Hematopoietic multipotent progenitor cell treated with erythropoietin and hydrocortisone succinate and interleukin-3 and kit ligand, for 4 days (in vitro differentiated cells): ENCODE results near the gene SLC35F3.
"Not testable (repeated sequence)": the region's sequence is repeated elsewhere in the genome, so short reads cannot be mapped to it uniquely, and the experiment has no call there.

ENCODE experiments used
- DNase-seq: peaks from one replicate; pipeline ENCODE4 v3.0.0-alpha.2; 2015

The SLC35F3 gene

DNA sequence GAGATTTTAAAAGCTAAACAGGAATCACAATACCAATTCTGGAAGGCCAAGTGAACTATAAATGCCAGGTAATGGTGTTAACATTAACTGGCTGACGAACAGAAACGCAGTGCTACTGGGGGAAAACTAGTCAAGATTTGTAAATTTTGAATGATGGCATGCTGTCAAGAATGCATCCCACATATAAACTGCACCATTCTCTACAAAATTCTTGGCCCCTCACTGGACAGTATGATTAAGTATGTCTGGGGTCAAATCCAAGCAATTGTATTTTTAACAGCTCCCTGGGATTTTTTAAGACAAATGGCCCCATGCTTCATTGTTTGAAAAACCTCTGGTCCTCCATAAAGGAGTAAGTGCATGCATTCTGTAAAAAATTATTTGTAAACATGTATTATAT is 395.6 kb downstream of the SLC35F3 start:
- DNase-seq = no peak

DNA sequence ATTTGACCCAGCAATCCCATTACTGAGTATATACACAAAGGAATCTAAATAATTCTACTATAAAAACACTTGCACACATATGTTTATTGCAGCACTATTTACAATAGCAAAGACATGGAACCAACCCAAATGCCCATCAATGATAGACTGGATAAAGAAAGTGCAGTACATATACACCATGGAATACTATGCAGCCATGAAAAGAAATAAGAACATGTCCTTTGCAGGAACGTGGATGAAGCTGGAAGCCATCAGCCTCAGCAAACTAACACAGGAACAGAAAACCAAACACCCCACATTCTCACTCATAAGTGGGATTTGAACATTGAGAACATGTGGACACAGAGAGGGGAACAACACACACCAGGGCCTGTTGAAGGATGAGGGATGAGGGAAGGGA is 397.2 kb downstream of the SLC35F3 start:
- not testable (repeated sequence) for DNase-seq

DNA sequence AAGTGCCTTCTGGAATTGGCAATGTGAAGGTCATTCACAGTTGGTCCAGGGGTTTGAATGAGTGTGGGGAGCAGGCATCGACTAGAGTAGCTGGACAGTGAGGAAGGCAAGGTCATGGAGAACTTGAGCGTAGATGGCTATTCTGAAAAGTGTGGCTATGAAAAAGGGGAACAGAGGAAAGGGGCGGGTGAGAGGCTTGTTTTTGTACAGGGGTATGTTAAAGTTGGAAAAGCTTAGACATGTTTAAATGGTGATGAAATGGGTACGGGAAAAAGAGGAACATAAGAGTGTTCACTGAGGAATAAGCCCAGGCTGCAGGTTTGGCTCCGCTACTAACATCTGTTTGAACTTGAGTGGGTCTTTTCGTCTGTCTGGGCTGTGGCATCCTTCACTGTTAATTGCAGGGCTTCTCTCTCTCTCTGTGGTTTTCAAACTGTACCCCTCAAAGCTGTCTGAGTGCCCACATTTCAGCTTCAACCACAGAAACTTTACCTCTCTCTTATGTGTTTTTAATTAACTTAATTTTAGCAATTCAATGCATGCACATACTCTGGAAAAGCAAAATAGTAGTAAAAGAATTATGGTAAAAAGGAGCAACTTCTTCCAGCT is 398.0 kb downstream of the SLC35F3 start:
- peak; percentile 58 for DNase-seq

DNA sequence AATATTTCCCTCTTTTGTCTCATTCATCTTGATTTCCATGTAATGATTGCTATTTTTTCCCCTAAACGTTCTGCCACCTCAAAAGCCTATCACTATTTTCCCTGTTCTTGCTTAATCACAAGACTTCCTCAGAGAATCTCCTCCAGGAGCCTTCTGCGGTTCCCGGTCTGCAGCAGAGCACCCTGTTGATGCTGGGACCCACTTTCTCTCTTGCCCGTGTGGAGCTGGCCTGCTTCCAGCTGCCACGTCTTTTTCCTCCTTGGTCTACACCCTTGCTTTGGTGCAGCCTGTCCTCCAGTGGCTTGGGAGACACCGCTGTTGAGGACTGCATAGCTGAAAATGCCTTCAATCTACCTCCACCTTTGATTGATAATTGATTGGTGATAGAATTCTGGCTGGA is 398.8 kb downstream of the SLC35F3 start:
- no peak for DNase-seq

DNA sequence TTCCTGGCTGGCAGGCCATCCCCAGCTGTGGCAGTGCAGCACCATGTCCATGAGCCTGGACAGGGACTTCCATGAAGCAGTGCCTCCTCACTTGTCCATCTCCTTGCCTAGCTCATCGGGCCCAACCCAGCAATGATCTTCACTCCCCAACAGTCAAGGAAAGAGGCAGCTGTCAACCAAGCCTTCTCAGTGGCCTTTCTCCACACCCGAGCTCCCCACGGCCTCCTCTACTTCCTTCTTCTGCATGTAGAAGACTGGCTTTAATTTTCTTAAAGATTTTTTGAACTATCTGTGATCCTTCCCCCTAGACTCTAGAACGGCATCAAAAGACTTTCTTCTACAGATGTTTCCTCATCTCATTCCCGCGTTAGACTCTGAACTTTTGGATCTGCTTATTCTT is 403.2 kb downstream of the SLC35F3 start:
- peak; percentile 10 for DNase-seq

DNA sequence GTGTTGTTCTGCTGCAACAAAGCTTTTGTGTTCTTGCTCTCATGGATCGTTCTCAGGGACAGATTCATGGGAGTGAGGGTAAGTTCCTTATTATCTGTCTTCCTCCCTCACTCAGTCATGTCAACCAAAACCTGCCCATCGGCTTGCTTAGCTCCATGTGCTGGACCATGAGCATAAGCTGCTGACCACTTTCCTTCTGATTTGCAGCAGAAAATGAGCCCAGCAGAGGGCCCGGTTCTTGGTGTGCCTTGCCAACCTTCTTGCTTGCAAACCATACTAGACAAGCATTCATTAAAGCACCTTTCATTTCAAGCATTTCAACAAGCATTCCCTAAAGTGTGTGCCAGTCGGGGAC is 404.7 kb downstream of the SLC35F3 start:
- no peak for DNase-seq

- DNase-seq = peak; percentile 79
These were observed 405.4 kb downstream of the SLC35F3 start for GRCh38 chr1:234309598-234310459.

DNA sequence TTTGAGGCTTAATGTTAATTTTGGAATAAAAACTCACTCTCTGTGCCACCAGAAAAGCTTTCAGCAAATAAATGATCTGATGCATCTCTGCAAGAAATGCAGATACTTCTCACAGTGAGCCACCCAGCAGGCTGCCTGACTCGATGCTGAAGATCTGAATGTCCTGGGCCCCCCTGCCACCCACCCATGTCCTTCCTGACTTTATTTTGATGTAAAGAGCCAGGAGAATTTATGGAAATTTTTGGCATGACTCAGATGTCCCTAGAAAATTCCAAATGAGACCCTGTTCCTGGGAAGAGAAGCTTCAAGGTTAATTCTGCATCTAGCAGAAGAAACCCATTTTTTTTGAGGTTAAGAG is 406.0 kb downstream of the SLC35F3 start:
- no peak for DNase-seq

DNA sequence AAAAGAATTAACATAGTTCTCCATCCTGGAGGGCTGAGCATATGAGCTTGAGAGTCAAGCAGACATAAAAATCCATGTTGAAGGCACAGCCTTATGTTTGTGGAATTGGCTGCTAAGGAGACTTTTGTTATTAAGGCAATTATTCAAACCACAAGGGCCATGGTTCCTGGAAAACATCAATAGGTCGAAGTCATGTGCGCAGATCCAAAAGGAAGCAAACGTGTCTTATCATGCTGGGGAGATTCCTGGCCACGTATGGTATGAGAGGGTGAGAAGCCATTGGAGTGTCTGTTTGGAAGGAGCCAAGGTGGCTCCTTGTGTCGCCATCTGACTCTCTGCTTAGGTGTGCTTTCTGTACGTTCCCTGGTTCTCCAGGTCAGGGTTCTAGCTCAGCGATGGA is 406.9 kb downstream of the SLC35F3 start:
- no peak for DNase-seq

GRCh38 chr1:234313171-234313570 is 408.7 kb downstream of the SLC35F3 start:
- no peak for DNase-seq

DNA sequence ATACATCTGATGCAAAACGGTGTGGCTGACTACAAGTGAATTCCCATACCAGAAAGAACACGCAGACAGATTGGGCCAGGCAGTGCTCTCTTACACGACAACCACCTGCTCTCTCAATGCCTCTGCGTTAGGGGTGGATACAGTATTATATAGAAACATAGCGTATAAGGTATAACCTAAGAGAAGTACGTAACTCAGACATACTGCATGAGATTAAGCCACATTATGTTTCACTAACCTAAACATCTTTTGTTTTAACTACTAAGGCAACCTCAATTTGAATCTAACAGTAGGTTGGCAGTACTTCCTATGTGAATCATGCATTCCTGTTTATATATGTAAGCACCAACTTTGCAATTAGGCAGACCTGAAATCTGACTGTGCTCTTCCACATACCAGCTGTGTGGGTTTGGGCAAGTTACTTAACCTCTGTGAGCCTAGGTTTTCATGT is 410.6 kb downstream of the SLC35F3 start:
- peak; percentile 55 for DNase-seq

GRCh38 chr1:234315588-234315987 is 411.1 kb downstream of the SLC35F3 start:
- DNase-seq = no peak

- no peak for DNase-seq
These were observed 412.0 kb downstream of the SLC35F3 start for GRCh38 chr1:234316486-234316885.

GRCh38 chr1:234316937-234317336 is 412.5 kb downstream of the SLC35F3 start:
- DNase-seq = no peak

GRCh38 chr1:234320069-234320468 is 415.6 kb downstream of the SLC35F3 start:
- no peak for DNase-seq

GRCh38 chr1:234320549-234320948 is 416.1 kb downstream of the SLC35F3 start:
- DNase-seq = no peak

DNA sequence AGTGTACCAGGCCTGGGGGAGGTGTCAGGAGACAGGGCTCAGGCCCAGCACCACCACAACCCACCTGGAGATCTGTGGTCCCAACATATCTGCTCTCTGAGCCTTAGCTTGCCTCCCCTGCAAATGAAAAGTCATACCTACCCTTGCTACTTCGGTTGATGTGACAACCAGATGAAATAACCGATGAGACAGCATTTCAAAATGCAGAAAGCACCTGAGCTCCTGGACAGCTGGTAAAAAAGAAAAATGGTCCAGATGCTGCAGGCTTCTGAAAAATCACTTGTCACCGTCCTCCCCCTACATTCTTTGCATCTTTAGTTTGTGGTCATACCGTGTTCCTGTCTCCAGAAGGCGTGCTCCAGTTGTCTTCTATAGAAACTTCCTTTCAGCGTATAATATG is 416.8 kb downstream of the SLC35F3 start:
- no peak for DNase-seq

DNA sequence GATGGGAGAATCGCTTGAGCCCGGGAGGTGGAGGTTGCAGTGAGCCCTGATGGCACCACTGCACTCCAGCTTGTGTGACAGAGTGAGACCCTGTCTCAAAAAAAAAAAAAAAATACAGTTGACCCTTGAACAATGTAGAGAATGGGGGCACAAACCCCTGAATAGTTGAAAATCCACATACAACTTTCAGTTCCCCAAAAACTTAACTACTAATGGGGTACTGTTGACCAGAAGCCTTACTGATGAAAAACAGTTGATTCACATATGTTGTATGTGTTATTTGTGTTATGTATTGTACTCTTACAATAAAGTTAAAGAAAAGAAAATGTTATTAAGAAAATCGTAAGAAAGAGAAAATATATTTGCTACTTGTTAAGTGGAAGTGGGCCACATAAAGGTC is 417.6 kb downstream of the SLC35F3 start:
- no peak for DNase-seq

- peak; percentile 82 for DNase-seq
These were observed 418.5 kb downstream of the SLC35F3 start for GRCh38 chr1:234322979-234323378.

DNA sequence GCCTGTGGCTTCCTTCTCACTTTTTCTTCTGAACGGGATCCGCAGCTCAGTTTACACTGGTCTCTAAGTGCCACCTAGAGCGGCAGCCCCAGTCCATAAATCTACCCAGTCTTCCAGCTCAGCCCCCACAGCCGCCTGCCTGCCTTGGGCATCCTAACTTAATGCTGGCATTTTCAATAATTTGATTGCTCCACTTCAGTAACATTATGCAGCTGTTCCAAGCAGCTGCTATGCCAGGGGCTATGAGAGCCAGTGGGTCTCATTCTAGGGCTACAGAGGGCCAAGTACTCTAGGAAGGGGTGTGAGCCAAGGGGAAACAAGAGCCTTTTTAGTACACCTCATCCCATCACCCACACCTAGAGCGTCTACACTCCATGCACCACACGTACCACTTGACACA is 420.3 kb downstream of the SLC35F3 start:
- no peak for DNase-seq

- no peak for DNase-seq
These were observed 421.5 kb downstream of the SLC35F3 start for GRCh38 chr1:234325878-234326496.

DNA sequence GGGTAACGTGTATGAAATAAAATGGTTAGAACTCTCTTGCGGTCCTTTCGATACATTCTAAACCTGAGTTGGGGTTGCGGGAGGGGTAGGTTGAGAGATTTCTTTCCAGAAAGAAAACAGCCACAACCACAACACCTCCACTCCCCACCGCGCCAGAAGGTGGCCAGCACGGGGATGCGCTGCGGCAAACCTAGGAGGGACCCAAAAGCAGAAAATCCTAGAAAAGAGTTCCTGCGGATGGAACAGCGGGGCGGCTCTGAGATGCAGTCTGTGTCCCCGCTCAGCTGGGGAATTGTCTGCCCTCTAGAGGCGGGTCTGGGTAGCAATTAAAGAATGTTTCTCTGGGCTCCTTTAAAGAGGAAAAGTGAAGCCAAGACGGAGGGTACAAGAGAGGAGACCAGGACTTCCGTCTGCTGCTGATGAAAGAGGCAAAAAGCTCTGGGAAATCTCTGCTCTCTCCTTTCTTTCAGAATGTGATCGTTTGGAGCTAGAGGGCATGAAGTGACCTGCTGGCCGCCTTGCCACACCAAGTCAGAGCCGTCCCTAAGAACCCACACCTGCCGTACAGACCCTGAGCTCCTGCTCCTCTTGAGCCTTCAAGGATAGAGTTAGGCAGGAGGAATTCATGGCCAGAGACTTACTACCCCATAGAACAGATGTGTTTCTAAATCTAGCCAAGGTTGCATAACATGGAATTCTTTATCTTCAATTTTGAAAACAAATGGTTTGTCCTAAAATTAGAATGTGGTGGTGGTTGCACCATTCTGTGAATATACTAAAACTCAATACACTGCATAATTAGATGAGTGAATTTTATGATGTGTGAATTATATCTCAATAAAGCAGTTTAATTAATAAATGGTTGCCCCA is 422.3 kb downstream of the SLC35F3 start:
- DNase-seq = peak; percentile 80

- DNase-seq = no peak
These were observed 423.2 kb downstream of the SLC35F3 start for GRCh38 chr1:234327577-234328164.
